ENCODE measurements around the gene SFT2D2. TPM values are rescaled to one million over a fixed set of nuclear protein-coding genes. Genes with fewer than 3 reads are reported as not detected.
A peak's percentile ranks its signal among the peaks of the same experiment; 100 is the strongest.

The SFT2D2 gene
- total and polyA plus RNA-seq, 12 donors = 3.5 to 69.9 (median 34.9) TPM

DNA sequence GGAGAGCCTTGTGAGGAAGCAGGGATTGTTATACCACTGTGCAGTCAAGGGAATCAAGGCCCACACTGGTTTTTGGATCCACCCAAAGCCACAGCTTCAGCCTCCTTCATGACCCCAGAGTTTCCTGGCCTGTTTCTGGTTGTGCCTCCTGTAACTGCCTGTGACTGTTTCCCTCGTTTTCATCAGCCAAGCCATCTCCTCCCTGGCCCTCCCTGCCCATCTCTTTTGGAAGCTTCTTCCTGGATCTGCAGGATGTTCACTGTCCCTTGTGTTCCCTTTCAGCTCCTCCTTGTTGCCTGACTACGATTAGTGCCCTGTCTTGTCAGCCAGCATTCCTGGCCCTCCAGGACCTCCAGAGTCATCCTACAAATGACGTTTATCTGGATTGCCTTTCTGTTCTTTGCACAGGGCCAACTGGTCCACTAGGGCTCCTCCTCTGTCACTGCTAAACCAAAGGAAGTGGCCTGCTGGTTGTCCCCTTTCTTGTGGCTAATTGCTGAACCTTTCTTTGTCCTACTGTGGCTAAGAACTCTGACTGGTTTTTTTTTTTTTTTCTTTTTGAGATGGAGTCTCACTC lies 17.9 kb downstream of the SFT2D2 start:
- Histone ChIP-seq H3K27ac (peak overlapping the region in 4 of 5 donors; percentile 24 to 82 (median 46)), H3K9me3 (replicated peaks in 1 of 3) (no peaks in the 10 kb centered on the region), H3K4me1 (replicated peaks in 1 of 2) (peaks cover 3 to 13% of the 10 kb centered on the region in 2 donors), H3K4me3 (no peak overlapping the region), H3K36me3 (replicated peaks in 1 of 2) (peaks cover 0 to 8% of the 10 kb centered on the region in 2 donors), H3K27me3 (no peaks in the 10 kb centered on the region)
- 44 to 69% (median 57%) methylated on average over 3 of the region's 3 CpGs for WGBS, 4 donors
- no peak for TF ChIP-seq POLR2A (IDR thresholded peaks at IDR 0.05)
- TF ChIP-seq, protein P1, sequence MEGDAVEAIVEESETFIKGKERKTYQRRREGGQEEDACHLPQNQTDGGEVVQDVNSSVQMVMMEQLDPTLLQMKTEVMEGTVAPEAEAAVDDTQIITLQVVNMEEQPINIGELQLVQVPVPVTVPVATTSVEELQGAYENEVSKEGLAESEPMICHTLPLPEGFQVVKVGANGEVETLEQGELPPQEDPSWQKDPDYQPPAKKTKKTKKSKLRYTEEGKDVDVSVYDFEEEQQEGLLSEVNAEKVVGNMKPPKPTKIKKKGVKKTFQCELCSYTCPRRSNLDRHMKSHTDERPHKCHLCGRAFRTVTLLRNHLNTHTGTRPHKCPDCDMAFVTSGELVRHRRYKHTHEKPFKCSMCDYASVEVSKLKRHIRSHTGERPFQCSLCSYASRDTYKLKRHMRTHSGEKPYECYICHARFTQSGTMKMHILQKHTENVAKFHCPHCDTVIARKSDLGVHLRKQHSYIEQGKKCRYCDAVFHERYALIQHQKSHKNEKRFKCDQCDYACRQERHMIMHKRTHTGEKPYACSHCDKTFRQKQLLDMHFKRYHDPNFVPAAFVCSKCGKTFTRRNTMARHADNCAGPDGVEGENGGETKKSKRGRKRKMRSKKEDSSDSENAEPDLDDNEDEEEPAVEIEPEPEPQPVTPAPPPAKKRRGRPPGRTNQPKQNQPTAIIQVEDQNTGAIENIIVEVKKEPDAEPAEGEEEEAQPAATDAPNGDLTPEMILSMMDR (IDR thresholded peaks at IDR 0.05) = no peak
- peak in 5 of 7 donors; percentile 11 to 64 (median 27) for DNase-seq
- intact Hi-C loops (cut with DNase I) = no loop called here

DNA sequence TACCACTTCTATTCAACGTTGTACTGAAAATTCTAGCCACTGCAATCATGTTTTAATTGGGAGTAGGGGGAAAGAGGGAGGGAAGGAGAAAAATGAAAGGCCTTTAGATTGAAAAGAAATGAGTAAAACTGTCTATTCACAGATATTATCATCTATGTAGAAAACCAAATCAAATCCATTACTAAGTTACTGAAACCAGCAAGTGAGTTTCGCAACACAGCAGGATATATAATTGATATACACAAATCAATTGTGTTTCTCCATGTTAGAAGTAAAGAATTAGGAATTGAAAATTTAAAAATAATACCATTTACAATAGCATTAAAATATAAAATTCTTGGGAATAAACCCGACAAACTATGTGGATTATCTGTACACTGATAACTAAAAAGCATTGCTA lies 19.2 kb downstream of the SFT2D2 start:
- intact Hi-C loops (cut with DNase I) = no loop called here
- WGBS, 4 donors = 93 to 96% (median 95%) methylated on average over 3 of the region's 3 CpGs
- no peak overlapping the region for H3K27ac ChIP-seq

DNA sequence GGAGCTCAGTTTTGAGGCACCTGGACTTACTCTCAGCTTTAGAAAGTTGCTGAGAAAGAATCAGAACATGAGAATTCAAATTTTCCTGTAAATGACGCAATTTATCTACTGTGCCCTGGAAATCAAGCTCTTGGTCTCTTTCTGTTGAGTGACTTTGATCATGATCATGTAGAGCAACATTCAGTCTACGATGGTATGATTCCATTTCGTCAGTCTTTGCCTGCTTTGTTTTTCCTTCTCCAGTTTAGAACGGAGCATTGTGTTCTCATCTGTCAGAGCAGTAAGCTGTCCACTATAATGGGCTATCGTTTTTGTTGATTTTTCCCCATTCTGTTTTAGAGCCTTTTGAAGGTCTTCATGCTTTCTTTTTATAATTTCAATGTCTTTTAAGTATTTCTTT lies 20.7 kb downstream of the SFT2D2 start:
- WGBS, 4 donors = 78 to 85% (median 80%) methylated on average over 5 of the region's 5 CpGs

More for the DNA sequence above, 19.2 kb downstream of the SFT2D2 start:
- H3K4me1 ChIP-seq (replicated peaks in 1 of 2) = peaks cover 3 to 17% of the 10 kb centered on the region in 2 donors
- no peak for DNase-seq
- TF ChIP-seq, protein P1 (IDR thresholded peaks at IDR 0.05) = no peak
- TF ChIP-seq POLR2A (IDR thresholded peaks at IDR 0.05) = no peak
- H3K9me3 ChIP-seq (replicated peaks in 1 of 3) = no peaks in the 10 kb centered on the region
- peaks cover 0 to 12% of the 10 kb centered on the region in 2 donors for H3K36me3 ChIP-seq (replicated peaks in 1 of 2)
- no peak overlapping the region for H3K4me3 ChIP-seq
- no peaks in the 10 kb centered on the region for H3K27me3 ChIP-seq

DNA sequence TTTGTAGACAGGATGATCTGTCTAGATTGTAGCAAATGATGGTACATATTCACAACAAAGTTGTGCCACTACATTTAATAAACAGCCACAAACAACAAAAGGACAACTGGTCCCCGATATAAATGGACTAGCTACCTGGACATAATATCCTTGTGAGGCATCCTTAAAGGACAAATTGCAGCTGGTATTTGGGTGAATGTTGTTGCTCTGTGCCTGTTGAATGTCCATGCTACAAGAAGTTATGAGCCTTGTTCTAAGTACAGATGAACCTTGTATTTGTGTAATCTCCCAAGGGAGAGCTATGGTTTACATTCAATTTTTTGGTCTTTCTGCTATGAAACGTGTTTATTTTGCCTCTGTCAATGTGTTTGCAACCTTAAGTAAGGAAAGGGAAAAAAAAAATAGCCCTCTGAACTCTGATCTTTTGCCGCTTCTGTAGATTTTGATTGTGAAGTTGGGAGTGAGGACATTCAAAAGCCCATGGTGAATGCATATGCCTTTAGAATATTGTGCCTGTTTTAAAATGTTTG lies 26.5 kb downstream of the SFT2D2 start:
- H3K9me3 ChIP-seq (replicated peaks in 1 of 3) = peaks cover 0 to 9% (median 0%) of the 10 kb centered on the region in 3 donors
- no peak overlapping the region for H3K27ac ChIP-seq
- H3K4me1 ChIP-seq (replicated peaks in 1 of 2) = peaks cover 0 to 18% of the 10 kb centered on the region in 2 donors
- TF ChIP-seq POLR2A (IDR thresholded peaks at IDR 0.05) = no peak
- TF ChIP-seq, protein P1 (IDR thresholded peaks at IDR 0.05) = no peak
- peaks cover 0 to 12% of the 10 kb centered on the region in 2 donors for H3K36me3 ChIP-seq (replicated peaks in 1 of 2)
- intact Hi-C loops (cut with DNase I) = no loop called here
- no peaks in the 10 kb centered on the region for H3K27me3 ChIP-seq
- DNase-seq = no peak
- 77 to 88% (median 81%) methylated on average over 3 of the region's 3 CpGs for WGBS, 4 donors
- no peak overlapping the region for H3K4me3 ChIP-seq

More for the DNA sequence above, 20.7 kb downstream of the SFT2D2 start:
- Histone ChIP-seq H3K27ac (no peak overlapping the region), H3K9me3 (replicated peaks in 1 of 3) (no peaks in the 10 kb centered on the region), H3K36me3 (replicated peaks in 1 of 2) (peaks cover 0 to 20% of the 10 kb centered on the region in 2 donors), H3K27me3 (no peaks in the 10 kb centered on the region), H3K4me3 (no peak overlapping the region), H3K4me1 (replicated peaks in 1 of 2) (peaks cover 3 to 21% of the 10 kb centered on the region in 2 donors)
- intact Hi-C loops (cut with DNase I) = no loop called here
- DNase-seq = no peak
- TF ChIP-seq POLR2A (IDR thresholded peaks at IDR 0.05) = no peak
- TF ChIP-seq, protein P1 (IDR thresholded peaks at IDR 0.05) = no peak
